Measurements from ENCODE around the gene TMC4.

DNA sequence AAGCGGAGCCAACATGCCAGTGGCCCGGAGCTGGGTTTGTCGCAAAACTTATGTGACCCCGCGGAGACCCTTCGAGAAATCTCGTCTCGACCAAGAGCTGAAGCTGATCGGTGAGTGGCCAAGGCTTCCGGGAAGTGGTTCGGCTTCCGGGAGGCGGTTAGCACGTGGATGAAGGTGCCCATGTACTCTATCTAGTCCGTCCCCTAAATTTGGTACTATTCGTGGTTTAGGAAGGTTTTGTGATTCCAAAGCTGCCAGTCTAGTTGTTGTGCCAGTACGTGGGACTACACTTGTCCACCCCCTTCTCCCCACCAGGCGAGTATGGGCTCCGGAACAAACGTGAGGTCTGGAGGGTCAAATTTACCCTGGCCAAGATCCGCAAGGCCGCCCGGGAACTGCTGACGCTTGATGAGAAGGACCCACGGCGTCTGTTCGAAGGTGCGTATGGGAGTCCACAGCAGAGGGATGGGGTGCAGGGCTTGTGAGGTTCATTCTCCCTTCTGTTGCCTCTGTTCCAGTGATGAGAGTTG, 28.3 kb upstream of the TMC4 start:
- TF ChIP-seq EZH2 (IDR thresholded peaks at IDR 0.05; ENCODE audit: insufficient read depth, poor library complexity, severe bottlenecking) (no peak), EZH2phosphoT487 (IDR thresholded peaks at IDR 0.05; ENCODE audit: insufficient read depth, low read depth) (no peak)
